SH-SY5Y (cell line): Measurements from ENCODE around the gene PLOD3.

Experiments
- GATA2 ChIP-seq: IDR thresholded peaks from 2 replicates; pipeline ENCODE4 v1.6.1; 2011; ENCODE audit warnings: mild to moderate bottlenecking, low read depth, low read length
- GATA3 ChIP-seq: IDR thresholded peaks from 2 replicates; pipeline ENCODE4 v1.6.1; 2011; ENCODE audit warnings: low read depth, mild to moderate bottlenecking, low read length, moderate library complexity

PLOD3 gene

DNA sequence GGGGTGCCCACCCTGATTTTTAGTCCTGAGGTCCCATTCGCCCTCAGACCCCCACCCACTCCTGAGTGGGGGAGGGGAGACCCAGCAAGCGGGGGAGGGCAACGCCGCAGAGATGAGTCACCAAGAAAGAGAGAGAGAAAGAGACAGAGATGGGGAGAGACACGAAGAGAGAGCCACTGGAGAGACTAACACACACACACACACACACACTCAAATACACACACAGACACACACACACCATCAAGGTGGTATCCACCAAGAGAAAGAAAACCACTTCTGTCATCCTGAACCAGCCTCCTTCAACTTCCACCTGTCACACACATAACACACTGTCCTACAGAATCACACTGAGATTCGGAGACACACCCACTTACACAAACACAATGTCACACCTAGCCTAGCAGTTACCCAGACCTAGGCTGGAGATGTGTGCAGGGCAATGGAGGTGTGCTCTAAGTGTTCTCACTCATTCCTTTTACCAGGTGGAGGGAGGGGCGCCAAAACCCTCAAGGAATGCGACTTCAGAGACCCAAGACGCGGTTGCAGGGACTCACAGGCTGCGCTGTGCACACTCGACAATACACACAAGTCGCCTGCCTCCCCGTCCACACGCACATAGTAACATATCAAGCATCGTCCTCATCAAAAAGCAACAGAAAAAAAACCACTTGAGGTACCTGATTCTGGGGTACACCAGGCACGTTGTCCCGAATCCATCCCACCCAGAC is 48.1 kb downstream of the PLOD3 start:
- TF ChIP-seq GATA3: no peak
- no peak for TF ChIP-seq GATA2

DNA sequence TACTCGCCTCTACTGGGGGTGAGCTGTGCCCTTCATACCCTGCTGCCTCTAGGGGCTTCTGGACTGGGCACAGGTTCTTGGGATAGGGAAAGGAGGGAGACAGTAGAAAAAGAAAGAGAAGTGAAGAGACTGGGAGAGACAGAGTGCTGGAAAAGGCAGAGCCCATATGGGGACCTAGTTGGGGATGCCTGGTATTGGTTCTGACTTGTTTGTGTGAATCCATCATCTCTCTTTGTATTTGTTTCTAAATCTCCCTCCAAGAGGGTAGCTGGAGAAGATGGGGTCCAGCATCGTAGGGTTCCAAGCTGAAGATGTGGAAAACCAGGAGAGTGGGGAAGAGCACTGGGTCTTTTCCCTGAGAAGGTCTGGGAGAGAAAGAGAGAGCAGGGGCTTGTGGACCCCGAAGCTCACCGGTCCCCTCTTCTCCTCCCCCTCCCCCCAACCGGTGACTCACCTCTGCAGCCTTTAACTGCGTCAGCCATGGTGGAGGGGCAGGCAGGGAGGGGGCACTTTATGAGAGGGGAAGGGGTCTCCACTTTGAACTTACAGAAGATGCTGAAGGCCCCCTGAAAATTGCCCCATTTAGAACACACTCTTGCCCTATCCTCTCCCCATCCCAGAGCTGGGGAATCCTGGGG is 48.9 kb downstream of the PLOD3 start:
- no peak for TF ChIP-seq GATA3
- TF ChIP-seq GATA2: no peak

DNA sequence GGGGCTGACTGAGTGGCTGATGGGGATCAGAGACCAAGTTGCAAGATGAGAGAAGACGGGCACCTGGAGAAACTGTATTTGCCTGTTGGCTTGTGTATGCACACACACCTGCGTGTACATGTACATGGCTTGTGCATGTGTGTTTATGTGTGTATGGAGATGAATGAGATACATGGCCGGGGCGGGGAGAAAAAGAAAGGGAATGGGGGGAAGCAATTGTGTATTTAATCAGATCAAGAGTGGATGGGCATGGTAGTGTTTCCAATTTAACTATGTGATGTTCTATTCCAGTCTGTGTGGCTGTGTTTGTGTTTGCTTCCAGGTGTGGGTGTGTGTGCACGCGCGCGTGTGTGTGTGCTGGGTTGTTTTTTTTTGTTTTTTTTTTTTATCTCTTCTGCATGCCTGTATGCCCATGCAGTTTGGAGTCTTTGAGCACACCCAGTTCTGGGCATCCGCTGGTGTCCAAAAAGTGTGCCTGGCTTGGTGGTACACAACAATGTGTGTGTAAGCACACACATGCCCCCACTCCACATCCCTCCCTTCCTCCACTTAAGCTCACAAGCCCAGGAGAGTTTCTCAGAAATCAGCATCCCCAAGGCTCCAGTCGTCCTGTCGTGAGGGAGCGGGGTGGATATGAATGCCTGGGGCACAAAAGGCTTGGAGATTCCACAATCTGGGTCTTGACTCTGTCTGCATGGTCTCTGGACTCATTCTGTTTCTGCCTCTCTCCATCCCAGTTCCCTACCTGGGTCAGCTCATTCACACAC is 49.6 kb downstream of the PLOD3 start:
- TF ChIP-seq GATA2 (peak; percentile 59), GATA3 (no peak)

DNA sequence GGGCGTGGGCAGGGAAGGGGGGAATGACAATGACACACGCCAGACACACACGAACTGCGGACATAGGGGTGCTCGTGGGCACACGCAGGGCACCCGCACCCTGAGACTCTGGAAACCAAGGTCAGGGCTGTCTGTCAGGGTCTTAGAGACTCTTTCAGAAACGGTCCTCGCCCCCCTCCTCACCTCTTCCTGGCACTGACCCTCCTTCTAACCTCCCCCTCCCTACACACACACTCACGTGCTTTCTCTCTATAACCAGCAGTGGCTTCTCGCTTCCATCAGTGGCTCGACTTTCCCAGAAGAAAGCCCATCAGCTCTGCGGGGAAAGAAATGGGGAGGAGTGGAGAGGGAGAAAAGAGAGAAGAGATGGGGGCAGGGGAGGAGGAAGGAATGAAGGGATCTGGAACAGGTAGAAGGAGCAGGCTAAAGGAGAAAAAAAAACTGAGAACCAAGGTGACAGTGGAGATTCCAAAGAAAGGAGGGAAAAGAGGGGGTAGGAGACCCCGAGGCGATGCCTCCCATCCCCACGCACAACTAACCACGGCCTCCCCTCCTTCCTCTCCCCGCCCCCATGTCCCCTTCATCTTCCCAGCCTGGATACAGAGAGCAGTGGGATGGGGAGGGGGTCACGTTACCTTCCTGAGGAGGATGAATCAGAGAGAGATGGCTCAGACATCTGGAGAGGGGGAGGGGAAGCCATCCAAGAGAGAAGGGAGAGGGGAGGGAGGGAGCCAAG is 50.3 kb downstream of the PLOD3 start:
- no peak for TF ChIP-seq GATA3
- no peak for TF ChIP-seq GATA2

DNA sequence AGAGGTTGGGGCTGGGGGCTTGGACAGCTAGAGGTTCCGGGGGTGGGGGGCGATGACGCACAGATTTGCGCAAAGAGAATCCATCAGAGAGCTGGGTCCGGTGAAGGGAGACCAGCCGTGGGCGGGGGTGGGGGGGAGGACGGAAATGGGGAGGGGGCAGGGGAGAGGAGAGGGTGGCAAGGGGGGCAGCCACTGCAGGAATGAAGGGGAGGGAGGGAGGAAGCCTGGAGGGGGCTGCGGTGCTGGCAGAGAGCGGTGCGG is 50.8 kb downstream of the PLOD3 start:
- no peak for TF ChIP-seq GATA3
- TF ChIP-seq GATA2: no peak

DNA sequence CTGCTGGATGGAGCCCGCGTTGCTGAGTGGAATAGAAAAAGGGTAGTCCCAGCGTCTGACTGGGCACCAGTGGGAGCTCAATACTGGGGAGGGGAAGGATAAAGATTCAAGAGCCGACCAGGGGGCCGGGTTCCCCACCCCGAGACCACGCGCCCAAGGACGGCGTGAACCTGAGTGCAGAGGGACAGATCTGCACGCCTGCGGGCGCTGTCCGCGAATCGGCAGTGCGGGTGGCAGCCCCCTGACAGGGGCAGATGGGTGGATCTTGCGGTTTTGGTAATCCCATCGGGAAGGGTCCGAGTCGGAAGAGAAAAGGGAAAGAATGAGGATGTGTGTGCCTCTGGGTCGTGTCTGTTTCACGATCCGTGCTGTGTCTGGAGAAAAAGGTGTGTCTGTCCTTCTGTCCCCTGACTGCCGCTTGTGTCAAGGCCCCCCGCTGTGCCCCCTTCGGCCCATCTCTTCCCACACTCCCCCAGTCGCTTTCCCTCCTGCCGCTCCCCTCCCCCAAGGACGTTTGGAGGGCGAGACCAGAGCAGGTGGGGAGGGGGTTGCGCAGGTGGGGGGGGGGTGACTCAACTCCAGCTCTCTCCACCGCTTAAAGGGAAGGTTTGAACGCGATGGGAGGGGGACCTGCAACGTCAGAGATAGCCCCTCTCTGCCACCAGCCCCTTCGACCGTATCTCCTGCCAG is 51.3 kb downstream of the PLOD3 start:
- TF ChIP-seq GATA3 (no peak), GATA2 (no peak)

DNA sequence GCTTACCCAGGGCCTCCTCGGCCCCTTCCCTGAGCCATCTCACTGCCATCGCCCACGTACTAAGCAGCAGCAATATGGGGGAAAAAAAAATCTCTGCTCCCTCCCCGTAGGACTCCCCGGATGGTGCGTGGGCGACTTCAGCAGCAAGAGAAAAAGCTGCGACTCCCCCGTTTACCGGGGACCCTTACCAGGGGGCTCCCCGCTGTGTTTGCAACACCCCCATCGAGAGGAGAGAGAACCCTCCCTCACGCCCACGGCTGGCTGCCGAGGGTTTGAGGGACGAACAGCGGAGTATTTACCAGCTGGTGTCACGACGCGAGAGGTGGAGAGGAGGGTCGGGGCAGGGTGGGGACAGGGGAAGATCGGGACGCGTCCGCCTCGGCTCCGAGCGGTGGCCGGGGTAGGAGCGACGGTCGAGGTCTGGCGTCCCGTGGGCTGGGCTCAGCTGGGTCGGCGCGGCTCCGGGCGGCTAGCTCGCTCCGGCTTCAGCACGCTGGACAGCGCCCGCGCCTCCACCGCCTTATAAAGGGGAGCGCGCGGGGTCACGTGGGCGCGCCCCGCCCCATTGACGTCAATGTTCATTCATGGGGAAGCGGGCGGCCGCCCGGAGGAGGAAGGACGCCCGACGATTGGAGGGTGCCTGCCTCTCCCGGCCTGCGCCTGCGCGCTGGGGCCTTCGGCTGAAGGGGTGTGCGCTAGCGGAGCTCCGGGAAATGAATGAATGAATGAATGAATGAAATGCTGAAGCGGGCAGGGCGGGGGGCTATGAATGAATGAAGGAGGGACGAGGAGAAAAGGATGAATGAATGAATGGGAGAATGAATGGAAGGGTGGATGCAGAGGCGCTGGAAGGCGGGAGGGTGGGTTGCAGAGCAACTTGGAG is 52.1 kb downstream of the PLOD3 start, which contains the start of gene VGF:
Gene VGF, minus strand, starts transcription at position 495 of the 883 bp plus-strand sequence. CDS start 726 bp downstream, outside the sequence.
- TF ChIP-seq GATA3 (no peak), GATA2 (no peak)

DNA sequence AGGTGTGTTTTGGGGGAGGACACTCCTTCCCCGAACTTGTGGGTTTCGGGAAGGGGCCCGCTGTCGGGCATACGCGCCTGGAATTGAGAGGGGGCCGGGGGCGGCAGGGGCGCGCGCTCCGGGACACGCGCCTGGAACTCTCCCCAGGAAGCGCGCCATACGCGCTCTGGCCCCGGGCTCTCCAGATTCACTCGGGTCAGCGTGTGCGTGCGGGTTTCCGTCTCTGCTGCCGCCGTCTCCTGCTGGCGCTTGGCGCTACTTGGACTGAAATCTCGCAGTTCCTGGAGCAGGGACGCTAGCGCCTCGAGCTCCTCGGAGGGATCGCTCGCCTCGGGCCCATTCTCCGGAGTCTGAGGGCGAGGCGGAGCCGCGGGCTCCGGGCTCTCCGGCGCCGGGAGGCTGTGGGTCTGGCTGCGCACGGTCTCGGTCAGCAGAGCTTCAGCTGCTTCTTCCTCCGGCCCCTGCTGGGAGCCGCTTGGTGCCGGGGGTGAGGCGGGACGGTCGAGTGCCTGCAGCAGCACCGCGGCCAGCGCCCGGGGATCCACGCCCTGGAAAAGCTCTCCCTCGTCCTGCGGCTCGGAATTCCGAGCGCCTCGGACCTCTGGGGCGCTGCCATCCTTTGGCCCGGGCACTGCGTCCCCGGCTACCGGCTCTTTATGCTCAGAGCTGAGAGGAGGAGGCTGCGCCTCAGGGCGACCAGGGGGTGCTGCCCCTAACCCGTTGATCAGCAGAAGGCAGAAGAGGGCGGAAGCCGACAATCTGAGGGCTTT is 53.1 kb downstream of the PLOD3 start:
- TF ChIP-seq GATA3: no peak
- TF ChIP-seq GATA2: no peak

DNA sequence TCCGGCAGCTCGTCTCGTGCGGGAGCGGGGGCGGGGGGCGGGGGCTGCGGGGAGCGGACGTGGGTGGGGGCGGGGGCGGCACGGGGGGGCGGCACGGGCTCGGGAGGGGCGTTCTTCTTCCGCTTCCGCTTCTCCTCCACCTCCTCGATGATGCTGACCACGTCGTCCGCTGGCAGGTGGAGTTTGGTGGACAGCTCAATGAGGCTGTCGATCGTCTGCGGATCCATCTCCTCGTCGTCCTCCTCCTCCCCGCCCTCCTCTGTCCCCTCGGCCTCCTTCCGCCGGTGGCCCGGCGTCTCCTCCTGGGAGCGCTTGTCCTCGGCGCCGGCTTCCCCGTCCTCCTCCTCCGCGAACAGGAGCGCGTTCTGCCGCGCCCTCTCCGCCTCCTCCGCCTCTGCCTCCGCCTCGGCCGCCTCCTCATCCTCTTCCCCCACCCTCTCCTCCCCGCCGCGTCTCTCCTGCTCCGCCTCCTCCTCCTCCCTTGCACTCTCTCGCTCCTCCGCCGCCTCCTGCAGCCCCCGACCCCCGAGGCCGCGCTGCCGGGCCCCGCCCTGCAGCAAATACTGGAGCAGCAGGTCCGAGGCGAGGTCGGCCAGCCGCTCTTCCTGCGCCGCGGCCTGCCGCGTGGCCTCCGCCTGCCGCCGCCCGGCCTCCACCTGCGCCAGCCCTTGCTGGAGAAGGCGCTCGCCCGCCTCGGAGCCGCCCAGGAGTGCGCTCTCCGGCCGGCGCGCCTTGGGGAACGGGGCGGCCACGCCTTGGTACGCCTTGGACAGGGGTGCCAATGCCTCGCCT is 53.9 kb downstream of the PLOD3 start:
- no peak for TF ChIP-seq GATA3
- no peak for TF ChIP-seq GATA2

DNA sequence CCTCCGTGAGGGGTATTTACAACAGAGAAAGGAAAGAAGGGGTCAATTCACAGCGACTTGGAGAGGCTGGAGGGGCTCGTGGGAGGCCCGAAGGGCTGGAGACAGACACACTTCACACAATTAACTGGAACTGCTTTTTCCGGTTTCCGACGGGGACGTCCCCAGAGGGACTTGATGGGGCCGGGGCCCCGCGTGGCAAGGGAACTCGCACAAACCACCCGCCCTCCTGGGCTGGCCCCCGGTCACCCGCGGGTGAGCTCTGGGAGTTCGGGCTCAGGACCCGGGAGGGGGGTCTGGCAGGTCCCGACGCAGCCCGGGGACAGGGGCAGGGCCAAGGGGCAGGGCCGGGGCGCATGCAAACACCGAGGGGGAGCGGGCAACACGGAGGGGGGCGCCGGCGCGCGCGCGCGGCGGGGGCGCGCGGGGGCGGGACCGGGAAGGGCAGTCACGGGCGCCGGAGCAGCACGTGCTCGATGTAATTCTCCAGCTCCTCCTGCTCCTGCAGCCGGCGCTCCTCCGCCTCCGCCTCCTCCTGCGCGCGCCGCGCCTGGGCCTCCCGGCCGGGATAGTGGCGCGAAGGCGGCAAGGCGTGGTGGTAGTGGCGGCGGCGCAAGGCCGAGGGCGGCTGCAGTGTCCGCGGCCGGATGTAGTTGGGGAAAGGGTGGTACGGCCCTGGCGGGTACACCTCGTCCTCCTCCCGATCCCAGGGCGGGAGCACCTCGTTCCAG is 54.7 kb downstream of the PLOD3 start:
- TF ChIP-seq GATA2 (no peak), GATA3 (no peak)
